Measurements from ENCODE around the gene MIGA2.

The MIGA2 gene

DNA sequence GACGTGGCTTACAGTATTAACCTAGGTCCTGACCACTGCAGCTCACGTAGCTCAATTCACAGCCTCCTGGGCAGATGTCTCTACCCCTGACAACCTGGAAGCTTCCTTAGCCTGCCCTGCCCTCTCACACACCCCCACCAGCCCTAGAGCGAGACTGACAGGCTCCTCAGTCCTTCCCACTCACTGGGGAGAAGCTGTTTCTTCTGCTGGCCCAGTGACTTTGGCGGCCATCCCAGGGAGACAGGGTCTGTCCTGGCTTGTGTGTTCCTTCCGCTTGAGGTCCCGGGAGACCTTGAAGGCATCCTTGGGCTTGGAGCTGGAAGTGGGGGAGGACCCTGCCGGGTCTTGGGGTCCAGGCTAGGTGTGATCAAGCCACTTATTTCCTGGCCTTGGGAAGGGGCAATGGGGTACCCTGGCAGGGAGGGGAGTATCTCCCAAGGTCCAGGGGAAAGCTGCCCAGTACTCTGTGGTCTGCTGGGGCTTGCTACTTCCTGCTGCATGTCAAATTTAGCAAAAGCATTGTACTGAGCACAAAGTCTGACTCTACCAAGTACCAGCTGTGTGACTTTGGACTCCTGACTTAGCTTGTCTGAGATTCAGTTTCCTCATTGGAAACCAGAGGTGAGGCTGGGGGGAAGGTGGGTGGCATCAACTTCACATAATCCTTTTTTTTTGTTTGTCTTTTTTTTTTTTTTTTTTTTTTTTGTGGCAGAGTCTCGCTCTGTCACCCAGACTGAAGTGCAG, 1.9 kb downstream of the MIGA2 start:
- peaks cover 12% of the 10 kb centered on the region; the same call in 1 of the 2 replicates for H3K4me1 ChIP-seq (ENCODE audit: control insufficient read depth, insufficient read depth, low read length)
- H3K9me3 ChIP-seq (ENCODE audit: control insufficient read depth, insufficient read depth, low read depth, low read length): no peaks in the 10 kb centered on the region
- no peak overlapping the region for H3K9ac ChIP-seq (ENCODE audit: low read length)
- H3K27ac ChIP-seq (ENCODE audit: low read depth, low read length): no peak overlapping the region
- H3K27me3 ChIP-seq (ENCODE audit: control insufficient read depth, insufficient read depth, low read length): no peaks in the 10 kb centered on the region
- peaks cover 23% of the 10 kb centered on the region for H3K36me3 ChIP-seq (ENCODE audit: control insufficient read depth, insufficient read depth, low read length)
- H3K4me3 ChIP-seq (ENCODE audit: low read depth, low read length): 0 out of 2 replicates have a peak overlapping the region, but pooled peaks have one; percentile 93

DNA sequence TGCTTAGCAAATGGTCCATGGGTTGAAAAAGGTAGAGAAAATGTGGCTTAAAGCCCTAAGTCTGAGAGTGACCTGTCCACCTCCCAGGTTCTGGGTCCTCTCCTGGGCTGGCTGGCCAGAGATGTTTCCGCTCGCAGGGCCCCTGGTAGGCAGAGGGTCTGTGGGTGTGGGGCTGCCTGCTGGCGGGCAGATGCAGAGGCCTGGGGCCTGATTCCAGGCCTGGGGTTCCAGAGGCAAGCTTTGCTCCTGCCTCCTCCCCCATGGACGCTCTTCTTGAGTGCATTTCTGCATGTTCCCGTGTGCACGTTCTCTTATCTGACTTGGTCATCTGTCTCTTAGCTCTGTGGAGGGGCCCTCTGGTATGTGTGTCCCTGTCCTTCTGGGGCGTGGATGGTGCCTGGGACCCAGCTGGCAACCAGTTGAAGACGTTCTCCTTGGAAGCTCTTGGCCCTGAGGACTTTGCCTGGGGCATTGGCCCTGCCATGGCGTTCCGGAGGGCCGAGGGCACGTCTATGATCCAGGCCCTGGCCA, 3.8 kb downstream of the MIGA2 start:
- H3K4me3 ChIP-seq (ENCODE audit: low read depth, low read length): no peak overlapping the region
- no peak overlapping the region for H3K9ac ChIP-seq (ENCODE audit: low read length)
- no peaks in the 10 kb centered on the region for H3K27me3 ChIP-seq (ENCODE audit: control insufficient read depth, insufficient read depth, low read length)
- no peaks in the 10 kb centered on the region for H3K9me3 ChIP-seq (ENCODE audit: control insufficient read depth, insufficient read depth, low read depth, low read length)
- H3K4me1 ChIP-seq (ENCODE audit: control insufficient read depth, insufficient read depth, low read length): peaks cover 12% of the 10 kb centered on the region; the same call in 1 of the 2 replicates
- no peak overlapping the region for H3K27ac ChIP-seq (ENCODE audit: low read depth, low read length)
- peaks cover 23% of the 10 kb centered on the region for H3K36me3 ChIP-seq (ENCODE audit: control insufficient read depth, insufficient read depth, low read length)

DNA sequence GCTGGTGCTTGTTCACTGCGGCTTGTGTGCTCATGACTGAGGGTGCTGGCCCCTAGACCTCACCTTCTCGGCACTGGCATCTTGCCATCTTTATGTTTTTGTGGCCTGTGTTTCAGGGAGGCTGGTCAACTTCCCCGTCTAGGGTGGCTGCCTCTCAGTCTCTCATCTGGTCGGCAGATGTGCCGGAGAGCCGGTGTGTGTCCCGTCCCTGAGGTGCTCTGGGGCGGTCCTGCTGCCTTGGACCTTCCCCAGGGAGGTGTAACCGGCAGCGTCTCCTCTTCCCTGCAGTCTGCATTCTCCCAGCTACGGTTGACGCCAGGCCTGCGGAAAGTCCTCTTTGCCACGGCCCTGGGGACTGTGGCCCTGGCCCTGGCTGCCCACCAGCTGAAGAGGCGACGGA, 5.6 kb downstream of the MIGA2 start:
- peaks cover 9% of the 10 kb centered on the region; the same call in 1 of the 2 replicates for H3K4me1 ChIP-seq (ENCODE audit: control insufficient read depth, insufficient read depth, low read length)
- H3K27ac ChIP-seq (ENCODE audit: low read depth, low read length): no peak overlapping the region
- H3K4me3 ChIP-seq (ENCODE audit: low read depth, low read length): no peak overlapping the region

DNA sequence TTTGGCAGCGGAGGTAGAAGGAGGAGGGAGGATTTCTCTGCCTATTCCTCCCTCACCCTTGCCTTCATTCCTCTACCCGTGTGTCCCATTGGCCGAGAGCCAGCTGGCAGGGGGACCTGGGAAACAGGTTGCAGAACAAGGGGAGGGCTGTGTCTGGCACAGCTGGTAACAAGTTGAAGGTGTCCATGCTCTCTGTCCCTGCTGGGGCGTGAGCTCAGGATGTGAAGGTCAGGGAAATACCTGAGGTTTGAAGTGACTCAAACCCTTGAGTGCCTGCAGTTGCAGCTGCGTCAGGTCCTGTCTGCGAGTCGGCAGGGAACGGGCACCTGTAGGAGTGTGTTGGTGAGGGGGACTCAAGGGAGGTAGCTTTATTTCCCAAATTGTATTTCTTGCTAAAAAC, 16.2 kb downstream of the MIGA2 start:
- H3K4me3 ChIP-seq (ENCODE audit: low read depth, low read length): no peak overlapping the region
- no peaks in the 10 kb centered on the region for H3K27me3 ChIP-seq (ENCODE audit: control insufficient read depth, insufficient read depth, low read length)
- no peak overlapping the region for H3K27ac ChIP-seq (ENCODE audit: low read depth, low read length)
- no peaks in the 10 kb centered on the region for H3K4me1 ChIP-seq (ENCODE audit: control insufficient read depth, insufficient read depth, low read length)
- H3K36me3 ChIP-seq (ENCODE audit: control insufficient read depth, insufficient read depth, low read length): peaks cover 41% of the 10 kb centered on the region
- no peak overlapping the region for H3K9ac ChIP-seq (ENCODE audit: low read length)
- no peaks in the 10 kb centered on the region for H3K9me3 ChIP-seq (ENCODE audit: control insufficient read depth, insufficient read depth, low read depth, low read length)

More for the DNA sequence above, 5.6 kb downstream of the MIGA2 start:
- no peak overlapping the region for H3K9ac ChIP-seq (ENCODE audit: low read length)
- no peaks in the 10 kb centered on the region for H3K9me3 ChIP-seq (ENCODE audit: control insufficient read depth, insufficient read depth, low read depth, low read length)
- H3K36me3 ChIP-seq (ENCODE audit: control insufficient read depth, insufficient read depth, low read length): peaks cover 26% of the 10 kb centered on the region
- H3K27me3 ChIP-seq (ENCODE audit: control insufficient read depth, insufficient read depth, low read length): no peaks in the 10 kb centered on the region

- no peaks in the 10 kb centered on the region for H3K4me1 ChIP-seq (ENCODE audit: control insufficient read depth, insufficient read depth, low read length)
- H3K4me3 ChIP-seq (ENCODE audit: low read depth, low read length): no peak overlapping the region
- no peaks in the 10 kb centered on the region for H3K27me3 ChIP-seq (ENCODE audit: control insufficient read depth, insufficient read depth, low read length)
- no peak overlapping the region for H3K9ac ChIP-seq (ENCODE audit: low read length)
- H3K36me3 ChIP-seq (ENCODE audit: control insufficient read depth, insufficient read depth, low read length): peaks cover 38% of the 10 kb centered on the region
- H3K9me3 ChIP-seq (ENCODE audit: control insufficient read depth, insufficient read depth, low read depth, low read length): no peaks in the 10 kb centered on the region
- no peak overlapping the region for H3K27ac ChIP-seq (ENCODE audit: low read depth, low read length)
Measured at GRCh38 chr9:129053020-129053419, 16.6 kb downstream of the MIGA2 start.

GRCh38 chr9:129054163-129054851, 17.9 kb downstream of the MIGA2 start:
- Histone ChIP-seq H3K4me3 (ENCODE audit: low read depth, low read length) (no peak overlapping the region), H3K36me3 (ENCODE audit: control insufficient read depth, insufficient read depth, low read length) (peaks cover 34% of the 10 kb centered on the region), H3K9me3 (ENCODE audit: control insufficient read depth, insufficient read depth, low read depth, low read length) (no peaks in the 10 kb centered on the region), H3K9ac (ENCODE audit: low read length) (no peak overlapping the region), H3K27me3 (ENCODE audit: control insufficient read depth, insufficient read depth, low read length) (no peaks in the 10 kb centered on the region), H3K4me1 (ENCODE audit: control insufficient read depth, insufficient read depth, low read length) (no peaks in the 10 kb centered on the region), H3K27ac (ENCODE audit: low read depth, low read length) (no peak overlapping the region)

- H3K27ac ChIP-seq (ENCODE audit: low read depth, low read length): no peak overlapping the region
- H3K9ac ChIP-seq (ENCODE audit: low read length): no peak overlapping the region
Measured at GRCh38 chr9:129058965-129059795, 22.8 kb downstream of the MIGA2 start.

DNA sequence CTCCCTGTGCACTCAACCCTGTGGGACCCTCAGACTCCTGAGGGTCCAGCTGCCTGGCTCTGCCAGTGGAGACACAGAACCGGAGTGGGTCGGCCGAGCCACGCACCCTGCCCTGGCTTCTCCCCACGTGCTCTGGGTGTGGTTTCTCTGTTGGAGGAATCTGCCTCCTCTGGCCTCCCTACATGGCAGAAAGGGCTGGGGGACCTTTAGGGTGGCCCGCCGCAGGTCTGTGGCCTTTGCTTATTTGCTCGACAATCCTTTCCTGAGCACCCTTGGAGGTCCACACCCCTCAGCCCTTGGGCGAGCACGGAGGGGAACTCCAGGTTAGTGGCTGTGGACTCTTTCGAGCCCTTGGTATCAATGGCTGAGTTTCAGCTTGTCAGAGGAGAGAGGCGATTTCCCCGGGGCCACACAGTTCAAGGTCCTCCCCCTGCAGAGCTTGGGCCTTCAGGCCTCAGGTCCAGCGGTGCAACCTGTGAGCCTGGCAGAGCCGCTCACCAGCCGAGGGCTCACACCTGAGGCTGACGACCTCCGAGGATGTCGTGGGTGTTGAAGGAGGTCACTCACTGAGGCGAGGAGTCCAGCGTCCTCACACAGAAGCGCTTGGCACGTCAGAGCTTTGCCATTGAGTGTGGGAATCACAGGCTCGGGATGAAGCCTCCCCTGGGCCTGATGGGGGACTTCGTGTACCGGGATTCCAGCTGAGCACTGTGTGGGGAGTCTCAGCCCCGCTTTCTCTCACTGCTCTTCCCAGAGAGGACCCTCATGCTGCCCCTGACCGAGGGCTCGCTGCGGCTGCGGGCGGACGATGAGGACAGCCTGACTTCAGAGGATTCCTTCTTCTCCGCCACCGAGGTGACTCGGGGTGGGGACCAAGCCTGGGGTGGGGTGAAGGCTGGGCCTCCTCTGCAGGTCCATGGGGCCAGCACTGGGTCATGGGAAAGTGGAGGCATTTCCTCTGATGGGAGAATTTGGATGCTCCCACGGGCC, 23.7 kb downstream of the MIGA2 start:
- no peaks in the 10 kb centered on the region for H3K27me3 ChIP-seq (ENCODE audit: control insufficient read depth, insufficient read depth, low read length)
- no peak overlapping the region for H3K9ac ChIP-seq (ENCODE audit: low read length)
- H3K4me3 ChIP-seq (ENCODE audit: low read depth, low read length): no peak overlapping the region
- H3K9me3 ChIP-seq (ENCODE audit: control insufficient read depth, insufficient read depth, low read depth, low read length): no peaks in the 10 kb centered on the region
- H3K36me3 ChIP-seq (ENCODE audit: control insufficient read depth, insufficient read depth, low read length): peaks cover 56% of the 10 kb centered on the region
- no peak overlapping the region for H3K27ac ChIP-seq (ENCODE audit: low read depth, low read length)
- H3K4me1 ChIP-seq (ENCODE audit: control insufficient read depth, insufficient read depth, low read length): no peaks in the 10 kb centered on the region

More at GRCh38 chr9:129058965-129059795, 22.8 kb downstream of the MIGA2 start:
- no peaks in the 10 kb centered on the region for H3K27me3 ChIP-seq (ENCODE audit: control insufficient read depth, insufficient read depth, low read length)
- no peaks in the 10 kb centered on the region for H3K9me3 ChIP-seq (ENCODE audit: control insufficient read depth, insufficient read depth, low read depth, low read length)
- H3K4me3 ChIP-seq (ENCODE audit: low read depth, low read length): no peak overlapping the region
- no peaks in the 10 kb centered on the region for H3K4me1 ChIP-seq (ENCODE audit: control insufficient read depth, insufficient read depth, low read length)
- peaks cover 56% of the 10 kb centered on the region for H3K36me3 ChIP-seq (ENCODE audit: control insufficient read depth, insufficient read depth, low read length)

- Histone ChIP-seq H3K36me3 (ENCODE audit: control insufficient read depth, insufficient read depth, low read length) (peaks cover 61% of the 10 kb centered on the region), H3K9ac (ENCODE audit: low read length) (no peak overlapping the region), H3K4me3 (ENCODE audit: low read depth, low read length) (no peak overlapping the region), H3K27me3 (ENCODE audit: control insufficient read depth, insufficient read depth, low read length) (no peaks in the 10 kb centered on the region), H3K9me3 (ENCODE audit: control insufficient read depth, insufficient read depth, low read depth, low read length) (no peaks in the 10 kb centered on the region), H3K27ac (ENCODE audit: low read depth, low read length) (no peak overlapping the region), H3K4me1 (ENCODE audit: control insufficient read depth, insufficient read depth, low read length) (no peaks in the 10 kb centered on the region)
Measured at GRCh38 chr9:129060991-129061390, 24.6 kb downstream of the MIGA2 start.

DNA sequence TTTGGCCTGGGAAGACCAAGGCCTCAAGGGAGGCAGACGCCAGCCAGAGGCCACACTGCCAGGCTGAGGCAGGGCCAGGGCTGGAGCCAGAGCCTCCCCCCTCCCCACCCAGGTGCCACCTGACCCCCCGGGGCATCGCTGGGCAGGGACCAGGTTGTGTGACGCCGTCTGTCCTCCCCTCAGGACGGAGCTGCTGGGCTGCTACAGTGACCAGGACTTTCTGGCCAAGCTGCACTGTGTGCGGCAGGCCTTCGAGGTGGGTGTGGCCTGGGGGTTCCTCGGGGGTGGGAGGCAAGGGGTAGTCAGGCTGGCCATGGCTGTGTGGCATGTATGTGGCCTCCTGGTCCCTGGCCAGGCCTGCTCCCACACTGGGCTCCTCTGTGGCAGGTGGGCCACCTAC, 26.6 kb downstream of the MIGA2 start:
- Histone ChIP-seq H3K27me3 (ENCODE audit: control insufficient read depth, insufficient read depth, low read length) (no peaks in the 10 kb centered on the region), H3K36me3 (ENCODE audit: control insufficient read depth, insufficient read depth, low read length) (peaks cover 66% of the 10 kb centered on the region), H3K4me1 (ENCODE audit: control insufficient read depth, insufficient read depth, low read length) (no peaks in the 10 kb centered on the region), H3K9ac (ENCODE audit: low read length) (no peak overlapping the region), H3K27ac (ENCODE audit: low read depth, low read length) (no peak overlapping the region), H3K4me3 (ENCODE audit: low read depth, low read length) (no peak overlapping the region), H3K9me3 (ENCODE audit: control insufficient read depth, insufficient read depth, low read depth, low read length) (no peaks in the 10 kb centered on the region)

Measured in HUES6 (cell line).